ENCODE data around the gene FLT1.

The FLT1 gene

GRCh38 chr13:28267497-28267896 lies 227.4 kb downstream of the FLT1 start:
- H3K9ac ChIP-seq (ENCODE audit: low read length in 5 of 5) = no peak overlapping the region
- no peaks in the 10 kb centered on the region for H3K4me1 ChIP-seq (ENCODE audit: control insufficient read depth in 5 of 5, insufficient read depth in 5 of 5, low read length in 5 of 5)
- H3K4me3 ChIP-seq (ENCODE audit: low read depth in 1 of 5, low read length in 5 of 5) = no peak overlapping the region
- H3K36me3 ChIP-seq (ENCODE audit: control insufficient read depth in 5 of 5, insufficient read depth in 5 of 5, low read length in 5 of 5) = peaks cover 15 to 46% (median 36%) of the 10 kb centered on the region in 5 donors
- H3K27me3 ChIP-seq (ENCODE audit: control insufficient read depth in 5 of 5, insufficient read depth in 4 of 5, low read length in 5 of 5) = no peaks in the 10 kb centered on the region
- no peaks in the 10 kb centered on the region for H3K9me3 ChIP-seq (ENCODE audit: control insufficient read depth in 5 of 5, low read length in 5 of 5)
- no peak overlapping the region for H3K27ac ChIP-seq (ENCODE audit: low read depth, low read length)

- no peaks in the 10 kb centered on the region for H3K9me3 ChIP-seq (ENCODE audit: control insufficient read depth in 5 of 5, low read length in 5 of 5)
- H3K27me3 ChIP-seq (ENCODE audit: control insufficient read depth in 5 of 5, insufficient read depth in 4 of 5, low read length in 5 of 5) = no peaks in the 10 kb centered on the region
- peak overlapping the region in 1 of 5 donors; percentile 30 for H3K9ac ChIP-seq (ENCODE audit: low read length in 5 of 5)
- no peak overlapping the region for H3K27ac ChIP-seq (ENCODE audit: low read depth, low read length)
- no peak overlapping the region for H3K4me3 ChIP-seq (ENCODE audit: low read depth in 1 of 5, low read length in 5 of 5)
- peaks cover 22 to 46% (median 35%) of the 10 kb centered on the region in 5 donors for H3K36me3 ChIP-seq (ENCODE audit: control insufficient read depth in 5 of 5, insufficient read depth in 5 of 5, low read length in 5 of 5)
- no peaks in the 10 kb centered on the region for H3K4me1 ChIP-seq (ENCODE audit: control insufficient read depth in 5 of 5, insufficient read depth in 5 of 5, low read length in 5 of 5)
Observed at GRCh38 chr13:28258417-28258816, 236.5 kb downstream of the FLT1 start.

- no peak overlapping the region for H3K27ac ChIP-seq (ENCODE audit: low read depth, low read length)
- H3K36me3 ChIP-seq (ENCODE audit: control insufficient read depth in 5 of 5, insufficient read depth in 5 of 5, low read length in 5 of 5) = peaks cover 21 to 39% (median 24%) of the 10 kb centered on the region in 5 donors
- H3K4me3 ChIP-seq (ENCODE audit: low read depth in 1 of 5, low read length in 5 of 5) = no peak overlapping the region
- no peak overlapping the region for H3K9ac ChIP-seq (ENCODE audit: low read length in 5 of 5)
- H3K9me3 ChIP-seq (ENCODE audit: control insufficient read depth in 5 of 5, low read length in 5 of 5) = no peaks in the 10 kb centered on the region
- H3K4me1 ChIP-seq (ENCODE audit: control insufficient read depth in 5 of 5, insufficient read depth in 5 of 5, low read length in 5 of 5) = no peaks in the 10 kb centered on the region
- H3K27me3 ChIP-seq (ENCODE audit: control insufficient read depth in 5 of 5, insufficient read depth in 4 of 5, low read length in 5 of 5) = no peaks in the 10 kb centered on the region
Observed at GRCh38 chr13:28257305-28257704, 237.6 kb downstream of the FLT1 start.

- Histone ChIP-seq H3K27ac (ENCODE audit: low read depth, low read length) (no peak overlapping the region), H3K36me3 (ENCODE audit: control insufficient read depth in 5 of 5, insufficient read depth in 5 of 5, low read length in 5 of 5) (peaks cover 11 to 14% (median 13%) of the 10 kb centered on the region in 5 donors), H3K9ac (ENCODE audit: low read length in 5 of 5) (no peak overlapping the region), H3K9me3 (ENCODE audit: control insufficient read depth in 5 of 5, low read length in 5 of 5) (no peaks in the 10 kb centered on the region), H3K4me1 (ENCODE audit: control insufficient read depth in 5 of 5, insufficient read depth in 5 of 5, low read length in 5 of 5) (peaks cover 0 to 4% (median 0%) of the 10 kb centered on the region in 5 donors), H3K4me3 (ENCODE audit: low read depth in 1 of 5, low read length in 5 of 5) (no peak overlapping the region), H3K27me3 (ENCODE audit: control insufficient read depth in 5 of 5, insufficient read depth in 4 of 5, low read length in 5 of 5) (no peaks in the 10 kb centered on the region)
Observed at GRCh38 chr13:28252547-28252946, 242.4 kb downstream of the FLT1 start.

GRCh38 chr13:28251466-28251865 lies 243.5 kb downstream of the FLT1 start:
- Histone ChIP-seq H3K4me3 (ENCODE audit: low read depth in 1 of 5, low read length in 5 of 5) (peak overlapping the region in 1 of 5 donors; percentile 15), H3K9me3 (ENCODE audit: control insufficient read depth in 5 of 5, low read length in 5 of 5) (no peaks in the 10 kb centered on the region), H3K27me3 (ENCODE audit: control insufficient read depth in 5 of 5, insufficient read depth in 4 of 5, low read length in 5 of 5) (no peaks in the 10 kb centered on the region), H3K9ac (ENCODE audit: low read length in 5 of 5) (no peak overlapping the region), H3K4me1 (ENCODE audit: control insufficient read depth in 5 of 5, insufficient read depth in 5 of 5, low read length in 5 of 5) (peaks cover 0 to 4% (median 0%) of the 10 kb centered on the region in 5 donors), H3K27ac (ENCODE audit: low read depth, low read length) (no peak overlapping the region), H3K36me3 (ENCODE audit: control insufficient read depth in 5 of 5, insufficient read depth in 5 of 5, low read length in 5 of 5) (peaks cover 4 to 6% (median 5%) of the 10 kb centered on the region in 5 donors)

- H3K4me3 ChIP-seq (ENCODE audit: low read depth in 1 of 5, low read length in 5 of 5) = no peak overlapping the region
- H3K4me1 ChIP-seq (ENCODE audit: control insufficient read depth in 5 of 5, insufficient read depth in 5 of 5, low read length in 5 of 5) = peaks cover 0 to 4% (median 0%) of the 10 kb centered on the region in 5 donors
- no peaks in the 10 kb centered on the region for H3K27me3 ChIP-seq (ENCODE audit: control insufficient read depth in 5 of 5, insufficient read depth in 4 of 5, low read length in 5 of 5)
- H3K9me3 ChIP-seq (ENCODE audit: control insufficient read depth in 5 of 5, low read length in 5 of 5) = no peaks in the 10 kb centered on the region
- H3K27ac ChIP-seq (ENCODE audit: low read depth, low read length) = no peak overlapping the region
- no peaks in the 10 kb centered on the region for H3K36me3 ChIP-seq (ENCODE audit: control insufficient read depth in 5 of 5, insufficient read depth in 5 of 5, low read length in 5 of 5)
- no peak overlapping the region for H3K9ac ChIP-seq (ENCODE audit: low read length in 5 of 5)
Observed at GRCh38 chr13:28250542-28250941, 244.4 kb downstream of the FLT1 start.
